LNCAP (cell line): Measurements from ENCODE around the gene DAB2.

ENCODE experiments used
- TF ChIP-seq, protein P1 (sequence below): fragments of 450-650 bp; IDR thresholded peaks from 2 replicates; pipeline ENCODE4 v1.5.1; 2017; ENCODE audit warnings: mild to moderate bottlenecking

DAB2 gene

GRCh38 chr5:39362646-39363045 lies 62.1 kb downstream of the DAB2 start:
- TF ChIP-seq, protein P1, sequence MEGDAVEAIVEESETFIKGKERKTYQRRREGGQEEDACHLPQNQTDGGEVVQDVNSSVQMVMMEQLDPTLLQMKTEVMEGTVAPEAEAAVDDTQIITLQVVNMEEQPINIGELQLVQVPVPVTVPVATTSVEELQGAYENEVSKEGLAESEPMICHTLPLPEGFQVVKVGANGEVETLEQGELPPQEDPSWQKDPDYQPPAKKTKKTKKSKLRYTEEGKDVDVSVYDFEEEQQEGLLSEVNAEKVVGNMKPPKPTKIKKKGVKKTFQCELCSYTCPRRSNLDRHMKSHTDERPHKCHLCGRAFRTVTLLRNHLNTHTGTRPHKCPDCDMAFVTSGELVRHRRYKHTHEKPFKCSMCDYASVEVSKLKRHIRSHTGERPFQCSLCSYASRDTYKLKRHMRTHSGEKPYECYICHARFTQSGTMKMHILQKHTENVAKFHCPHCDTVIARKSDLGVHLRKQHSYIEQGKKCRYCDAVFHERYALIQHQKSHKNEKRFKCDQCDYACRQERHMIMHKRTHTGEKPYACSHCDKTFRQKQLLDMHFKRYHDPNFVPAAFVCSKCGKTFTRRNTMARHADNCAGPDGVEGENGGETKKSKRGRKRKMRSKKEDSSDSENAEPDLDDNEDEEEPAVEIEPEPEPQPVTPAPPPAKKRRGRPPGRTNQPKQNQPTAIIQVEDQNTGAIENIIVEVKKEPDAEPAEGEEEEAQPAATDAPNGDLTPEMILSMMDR = no peak

DNA sequence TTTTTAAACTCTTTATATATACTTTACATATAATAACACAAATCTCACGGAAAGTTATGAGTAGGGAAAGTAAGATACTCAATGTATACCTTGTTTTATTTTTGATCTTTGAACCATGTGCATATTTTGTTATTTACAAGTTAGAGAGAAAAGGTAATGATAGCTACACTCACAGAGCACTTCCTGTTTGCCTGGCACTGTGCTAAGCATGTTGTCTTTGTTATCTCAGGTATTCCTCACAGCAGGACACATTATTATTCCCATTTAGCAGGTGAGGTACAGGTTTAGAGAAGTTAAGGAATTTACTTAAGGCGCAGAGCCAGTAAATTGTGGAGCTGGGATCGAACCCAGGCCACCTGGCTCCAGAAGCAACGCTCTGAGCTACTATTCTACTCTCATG lies 63.5 kb downstream of the DAB2 start:
- TF ChIP-seq, protein P1 = no peak

- TF ChIP-seq, protein P1 = no peak
Observed at GRCh38 chr5:39360471-39361111, 64.2 kb downstream of the DAB2 start.

DNA sequence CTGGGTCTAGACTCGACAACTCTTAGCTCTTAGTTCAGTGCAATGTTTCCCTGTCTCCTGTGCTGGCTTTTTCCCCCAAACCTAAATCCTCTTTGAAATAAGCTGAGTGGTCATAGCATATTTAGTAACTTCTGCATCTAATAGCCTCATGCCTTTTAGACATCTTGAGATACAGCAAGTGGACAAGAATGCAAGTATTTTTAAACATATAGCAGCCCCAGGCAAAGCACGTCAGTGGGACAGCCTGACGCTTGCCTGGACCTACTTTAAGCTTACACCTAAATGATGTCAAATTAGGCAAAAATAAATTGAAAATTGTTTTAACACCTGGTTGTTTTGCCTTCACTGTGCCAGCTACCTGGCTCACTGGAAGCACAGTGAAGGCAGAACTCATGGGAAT lies 68.5 kb downstream of the DAB2 start:
- TF ChIP-seq, protein P1 = no peak

GRCh38 chr5:39355324-39355723 lies 69.5 kb downstream of the DAB2 start:
- TF ChIP-seq, protein P1 = no peak

DNA sequence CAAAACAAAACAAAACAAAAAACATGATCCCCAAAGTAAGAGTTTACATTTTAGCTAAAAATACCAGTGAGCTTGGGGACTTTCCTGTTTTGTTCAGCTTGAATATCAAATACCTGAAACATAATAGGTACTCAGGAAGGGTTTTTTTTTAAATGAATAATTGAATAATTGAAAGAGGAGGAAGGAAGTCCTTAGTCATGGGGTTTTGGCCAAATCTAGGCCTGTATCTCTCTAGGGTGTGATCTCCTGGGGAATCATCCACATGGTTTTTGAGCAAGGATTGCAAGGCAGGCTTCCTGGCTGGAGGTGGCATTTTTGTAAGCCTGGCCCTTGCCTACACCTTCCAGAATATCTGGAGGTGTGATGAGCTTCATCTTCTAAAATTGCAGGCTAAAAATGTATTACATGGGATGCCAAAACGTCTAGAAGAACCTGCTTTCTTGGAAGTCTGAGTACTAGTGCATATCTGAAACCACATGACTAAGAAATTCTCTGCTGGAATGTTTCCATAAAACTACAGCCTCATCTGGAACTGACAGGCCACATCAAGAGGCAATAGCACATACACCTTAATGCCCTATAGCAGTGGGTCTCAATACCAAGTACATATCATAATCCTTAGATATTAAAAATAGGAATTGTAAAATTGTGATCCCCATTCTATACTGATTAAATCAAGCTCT lies 70.9 kb downstream of the DAB2 start:
- TF ChIP-seq, protein P1 = no peak

DNA sequence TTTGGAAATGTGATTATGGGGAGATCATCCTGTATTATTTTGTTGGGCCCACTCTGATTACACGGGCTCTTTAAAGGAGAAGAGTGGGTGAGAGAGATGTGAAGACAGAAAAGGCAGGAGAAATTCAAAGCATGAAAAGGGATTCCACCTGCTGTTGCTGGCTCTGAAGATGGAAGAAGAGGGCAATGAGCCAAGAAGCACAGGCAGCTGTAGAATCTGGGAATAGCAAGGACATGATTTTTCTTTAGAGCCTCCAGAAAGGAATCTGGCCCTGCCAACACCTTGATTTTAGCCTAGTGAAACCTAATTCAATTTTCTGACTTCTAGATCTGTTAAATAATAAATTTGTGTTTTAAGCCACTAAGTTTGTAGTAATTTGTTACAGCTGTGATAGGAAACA lies 71.8 kb downstream of the DAB2 start:
- TF ChIP-seq, protein P1 = no peak
